ENCODE measurements around the gene THBS1. TPM values are rescaled to one million over a fixed set of nuclear protein-coding genes. Genes with fewer than 3 reads are reported as not detected.

The THBS1 gene
- total and polyA plus RNA-seq, 12 donors, result 21.9 to 709 (median 271) TPM

- H3K36me3 ChIP-seq (replicated peaks in 1 of 2), result peaks cover 0 to 58% of the 10 kb centered on the region in 2 donors
- WGBS, 4 donors, result 71 to 88% (median 83%) methylated on average over 7 to 13 of the region's 13 CpGs
Measured at GRCh38 chr15:39583596-39584265, 2.9 kb downstream of the THBS1 start.

DNA sequence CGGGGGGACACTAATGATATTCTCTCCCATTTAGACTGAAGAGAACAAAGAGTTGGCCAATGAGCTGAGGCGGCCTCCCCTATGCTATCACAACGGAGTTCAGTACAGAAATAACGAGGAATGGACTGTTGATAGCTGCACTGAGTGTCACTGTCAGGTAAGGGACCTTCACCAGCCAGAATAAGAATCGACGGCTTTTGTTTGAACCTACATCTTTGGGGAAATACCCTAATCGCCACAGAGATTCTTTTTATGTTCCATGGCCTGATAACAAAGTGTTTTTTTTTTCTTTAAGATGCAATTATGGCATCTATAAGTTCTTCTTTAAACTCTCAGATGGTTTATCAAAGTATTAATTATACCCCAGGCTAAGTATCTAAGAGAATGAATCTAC, 3.4 kb downstream of the THBS1 start:
- no peak for TF ChIP-seq POLR2A (IDR thresholded peaks at IDR 0.05)
- TF ChIP-seq, protein P1, sequence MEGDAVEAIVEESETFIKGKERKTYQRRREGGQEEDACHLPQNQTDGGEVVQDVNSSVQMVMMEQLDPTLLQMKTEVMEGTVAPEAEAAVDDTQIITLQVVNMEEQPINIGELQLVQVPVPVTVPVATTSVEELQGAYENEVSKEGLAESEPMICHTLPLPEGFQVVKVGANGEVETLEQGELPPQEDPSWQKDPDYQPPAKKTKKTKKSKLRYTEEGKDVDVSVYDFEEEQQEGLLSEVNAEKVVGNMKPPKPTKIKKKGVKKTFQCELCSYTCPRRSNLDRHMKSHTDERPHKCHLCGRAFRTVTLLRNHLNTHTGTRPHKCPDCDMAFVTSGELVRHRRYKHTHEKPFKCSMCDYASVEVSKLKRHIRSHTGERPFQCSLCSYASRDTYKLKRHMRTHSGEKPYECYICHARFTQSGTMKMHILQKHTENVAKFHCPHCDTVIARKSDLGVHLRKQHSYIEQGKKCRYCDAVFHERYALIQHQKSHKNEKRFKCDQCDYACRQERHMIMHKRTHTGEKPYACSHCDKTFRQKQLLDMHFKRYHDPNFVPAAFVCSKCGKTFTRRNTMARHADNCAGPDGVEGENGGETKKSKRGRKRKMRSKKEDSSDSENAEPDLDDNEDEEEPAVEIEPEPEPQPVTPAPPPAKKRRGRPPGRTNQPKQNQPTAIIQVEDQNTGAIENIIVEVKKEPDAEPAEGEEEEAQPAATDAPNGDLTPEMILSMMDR (IDR thresholded peaks at IDR 0.05), result no peak
- Histone ChIP-seq H3K36me3 (replicated peaks in 1 of 2) (peaks cover 0 to 63% of the 10 kb centered on the region in 2 donors), H3K9me3 (replicated peaks in 1 of 3) (no peaks in the 10 kb centered on the region), H3K4me1 (replicated peaks in 1 of 2) (peaks cover 0 to 4% of the 10 kb centered on the region in 2 donors), H3K27me3 (peaks cover 7% of the 10 kb centered on the region), H3K4me3 (peak overlapping the region in 1 of 4 donors; percentile 45), H3K27ac (no peak overlapping the region)
- intact Hi-C loops (cut with DNase I), result loop anchor here in 1 of 2 donors (5.0 to 10.0 kb wide), 4 partner anchors 269 to 767 kb away; no protein-coding TSS in a partner anchor
- WGBS, 4 donors, result 82 to 88% (median 83%) methylated on average over 7 of the region's 7 CpGs
- DNase-seq, result no peak

More at GRCh38 chr15:39583596-39584265, 2.9 kb downstream of the THBS1 start:
- Histone ChIP-seq H3K4me1 (replicated peaks in 1 of 2) (peaks cover 0 to 8% of the 10 kb centered on the region in 2 donors), H3K27ac (peak overlapping the region in 1 of 5 donors; percentile 88), H3K9me3 (replicated peaks in 1 of 3) (no peaks in the 10 kb centered on the region), H3K27me3 (peaks cover 7% of the 10 kb centered on the region), H3K4me3 (peak overlapping the region in 1 of 4 donors; percentile 45)
- intact Hi-C loops (cut with DNase I), result loop anchor here in 1 of 2 donors (5.0 to 10.0 kb wide), 4 partner anchors 269 to 766 kb away; no protein-coding TSS in a partner anchor
- TF ChIP-seq, protein P1 (IDR thresholded peaks at IDR 0.05), result peak in 2 of 6 experiments; percentile 17 to 23
- peak; percentile 31 to 68 for TF ChIP-seq POLR2A (IDR thresholded peaks at IDR 0.05)
- peak in 1 of 7 donors; percentile 34 for DNase-seq

- Histone ChIP-seq H3K36me3 (replicated peaks in 1 of 2) (peaks cover 0 to 68% of the 10 kb centered on the region in 2 donors), H3K27me3 (peaks cover 7% of the 10 kb centered on the region), H3K27ac (peak overlapping the region in 1 of 5 donors; percentile 0), H3K4me1 (replicated peaks in 1 of 2) (no peaks in the 10 kb centered on the region), H3K4me3 (no peak overlapping the region), H3K9me3 (replicated peaks in 1 of 3) (no peaks in the 10 kb centered on the region)
- WGBS, 4 donors, result 72 to 89% (median 75%) methylated on average over 3 of the region's 3 CpGs
- DNase-seq, result no peak
- intact Hi-C loops (cut with DNase I), result loop anchor here in 1 of 2 donors (5.0 to 10.0 kb wide), 5 partner anchors 270 to 768 kb away; no protein-coding TSS in a partner anchor
- peak in 1 of 2 donors; percentile 4 for TF ChIP-seq POLR2A (IDR thresholded peaks at IDR 0.05)
- TF ChIP-seq, protein P1 (IDR thresholded peaks at IDR 0.05), result no peak
Measured at GRCh38 chr15:39584662-39585388, 3.9 kb downstream of the THBS1 start.

DNA sequence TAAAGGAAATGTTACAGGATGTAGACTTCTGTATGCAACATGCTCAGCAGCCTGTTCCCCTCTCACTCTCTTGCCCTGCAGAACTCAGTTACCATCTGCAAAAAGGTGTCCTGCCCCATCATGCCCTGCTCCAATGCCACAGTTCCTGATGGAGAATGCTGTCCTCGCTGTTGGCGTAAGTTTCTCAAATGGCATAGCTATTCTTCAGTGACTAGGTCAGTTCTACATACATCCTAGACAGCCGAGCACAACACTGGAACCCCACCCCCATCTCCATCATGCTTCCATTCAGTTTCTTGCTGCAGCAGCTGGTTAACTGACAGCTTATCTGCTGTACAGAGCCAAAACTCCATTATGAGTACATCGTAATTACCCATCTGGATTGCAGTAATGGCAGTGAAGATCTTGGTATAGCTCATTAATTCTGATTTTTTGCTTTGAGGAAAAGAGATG, 4.5 kb downstream of the THBS1 start:
- WGBS, 4 donors, result 75 to 93% (median 86%) methylated on average over 4 of the region's 4 CpGs
- Histone ChIP-seq H3K36me3 (replicated peaks in 1 of 2) (peaks cover 0 to 74% of the 10 kb centered on the region in 2 donors), H3K27me3 (peaks cover 7% of the 10 kb centered on the region), H3K9me3 (replicated peaks in 1 of 3) (no peaks in the 10 kb centered on the region), H3K4me3 (no peak overlapping the region), H3K27ac (peak overlapping the region in 1 of 5 donors; percentile 18), H3K4me1 (replicated peaks in 1 of 2) (no peaks in the 10 kb centered on the region)
- intact Hi-C loops (cut with DNase I), result loop anchor here in 1 of 2 donors (5.0 to 10.0 kb wide), 2 partner anchors 271 to 398 kb away; no protein-coding TSS in a partner anchor
- no peak for DNase-seq
- TF ChIP-seq, protein P1 (IDR thresholded peaks at IDR 0.05), result no peak
- no peak for TF ChIP-seq POLR2A (IDR thresholded peaks at IDR 0.05)

Data from adrenal gland (tissue), 12 donors.